HepG2 (cell line): ENCODE measurements around the gene LHX5. TPM values are rescaled to one million over a fixed set of nuclear protein-coding genes. Genes with fewer than 3 reads are reported as not detected.
A peak's percentile ranks its signal among the peaks of the same experiment; 100 is the strongest.

ENCODE experiments used
- ATAC-seq: fragments of 200-7000 bp; cut with Tn5 transposase; 3 replicates; pipeline ENCODE4 v1.9.1; 2020; ENCODE audit warnings: mild to moderate bottlenecking, moderate library complexity
- BruUV-seq: library from RNA; stranded (reverse); fragments of 400-500 nt; replicated peaks from 2 replicates; lab custom pipeline; 2021; lab: Mats Ljungman, UMichigan
- CTCF ChIA-PET: fragments of 300-600 bp; formaldehyde crosslinking; extraction: SDS; loops from one replicate; lab custom pipeline; 2021; ENCODE audit warnings: low total read pairs, inconsistent platforms, low intra/inter-chr PET ratio; lab: Yijun Ruan, JAX
- POLR2A ChIA-PET: fragments of 350-600 bp; sonication (Branson Sonifier 250); formaldehyde crosslinking; loops from one replicate; lab custom pipeline; 2020; ENCODE audit warnings: antibody characterized with exemption, inconsistent platforms; lab: Yijun Ruan, JAX
- DNase-seq: peaks from one replicate; pipeline ENCODE4 v3.0.0-alpha.2; 2015; ENCODE audit warnings: low spot score
- FAIRE-seq: peaks from 3 replicates; lab custom pipeline; 2011; peaks lifted over from hg19 to GRCh38; lab: Jason Lieb, UNC
- H2AFZ ChIP-seq: one replicate; pipeline ENCODE4 v1.6.1; 2011; ENCODE audit warnings: low read length, inconsistent platforms
- H3K27ac ChIP-seq: fragments of 300-600 bp; 3 replicates; pipeline ENCODE4 v1.8.0; 2011; ENCODE audit warnings: mixed run types, mild to moderate bottlenecking, mixed read lengths, low read length, inconsistent platforms; ENCODE audit not compliant: insufficient read depth; ENCODE audit errors: extremely low read length
- H3K27me3 ChIP-seq, 2 experiments: fragments of 200-600 bp in 1 of 2; 2 replicates in 1 of 2; 3 replicates in 1 of 2; pipeline versions ENCODE4 v1.6.0 to v1.8.0; 2011; ENCODE audit warnings: low read length in 2 of 2, mild to moderate bottlenecking in 2 of 2, moderate library complexity in 2 of 2, inconsistent platforms in 1 of 2; ENCODE audit not compliant: insufficient read depth in 2 of 2, control insufficient read depth in 1 of 2
- H3K36me3 ChIP-seq, 2 experiments: fragments of 200-600 bp in 1 of 2; replicated peaks in 1 of 2; 2 replicates in 1 of 2; 3 replicates in 1 of 2; pipeline versions ENCODE4 v1.5.1 to v1.8.0; 2011; ENCODE audit warnings: low read length in 2 of 2, inconsistent platforms in 1 of 2; ENCODE audit not compliant: insufficient read depth in 2 of 2, control insufficient read depth in 1 of 2
- H3K4me1 ChIP-seq: 2 replicates; pipeline ENCODE4 v1.5.1; 2012; ENCODE audit warnings: low read length, inconsistent platforms; ENCODE audit not compliant: insufficient read depth
- H3K4me2 ChIP-seq: 2 replicates; pipeline ENCODE4 v1.6.0; 2011; ENCODE audit warnings: low read depth, low read length, inconsistent platforms
- H3K4me3 ChIP-seq, 3 experiments: fragments of 200-600 bp in 1 of 3; sonication (generic), shearing (Covaris generic) in 1 of 3; replicated peaks in 1 of 3; 2 replicates each; pipeline ENCODE4 v1.5.1; 2011 to 2016; ENCODE audit warnings: low read length in 3 of 3, inconsistent platforms in 2 of 3, low read depth in 2 of 3, mild to moderate bottlenecking in 2 of 3, control low read depth in 1 of 3, mixed read lengths in 1 of 3; ENCODE audit not compliant: insufficient read depth in 1 of 3
- H3K79me2 ChIP-seq: one replicate; pipeline ENCODE4 v1.6.1; 2011; ENCODE audit warnings: low read length, inconsistent platforms; ENCODE audit not compliant: insufficient read depth
- H3K9ac ChIP-seq: 2 replicates; pipeline ENCODE4 v1.6.0; 2011; ENCODE audit warnings: mild to moderate bottlenecking, low read depth, low read length, inconsistent platforms; ENCODE audit not compliant: insufficient read depth
- H3K9me3 ChIP-seq: 2 replicates; pipeline ENCODE4 v1.5.1; 2012; ENCODE audit warnings: mild to moderate bottlenecking, low read length
- H4K20me1 ChIP-seq: 2 replicates; pipeline ENCODE4 v1.6.0; 2011; ENCODE audit warnings: inconsistent platforms, mild to moderate bottlenecking, low read length, moderate library complexity; ENCODE audit not compliant: insufficient read depth
- HES4 ChIP-seq: sonication (generic); formaldehyde crosslinking; IDR thresholded peaks from 2 replicates; pipeline ENCODE4 v1.9.0; 2021; ENCODE audit warnings: mild to moderate bottlenecking, missing genetic modification reagents, borderline replicate concordance
- MLLT10 ChIP-seq: sonication (generic); formaldehyde crosslinking; IDR thresholded peaks from 2 replicates; pipeline ENCODE4 v1.4.0; 2020; ENCODE audit warnings: missing genetic modification reagents
- NR2F6 ChIP-seq, 2 experiments: IDR thresholded peaks; 2 replicates each; pipeline ENCODE4 v1.6.1; 2016; ENCODE audit warnings: antibody characterized with exemption in 1 of 2, mild to moderate bottlenecking in 1 of 2
- PHF8 ChIP-seq: sonication (generic); formaldehyde crosslinking; IDR thresholded peaks from 2 replicates; pipeline ENCODE4 v1.5.0; 2020; ENCODE audit warnings: missing genetic modification reagents
- RAD21 ChIP-seq: fragments of 450-650 bp; formaldehyde crosslinking; IDR thresholded peaks from 2 replicates; pipeline ENCODE4 v1.5.0; 2020; ENCODE audit warnings: mild to moderate bottlenecking
- SMAD1 ChIP-seq: sonication (generic); formaldehyde crosslinking; IDR thresholded peaks from 2 replicates; pipeline ENCODE4 v1.4.0; 2020; ENCODE audit warnings: missing genetic modification reagents, low read depth, mild to moderate bottlenecking, borderline replicate concordance
- SMAD9 ChIP-seq: sonication (generic); formaldehyde crosslinking; IDR thresholded peaks from 2 replicates; pipeline ENCODE4 v1.5.1; 2020; ENCODE audit warnings: mild to moderate bottlenecking, missing genetic modification reagents
- YEATS4 ChIP-seq: sonication (generic); formaldehyde crosslinking; IDR thresholded peaks from 2 replicates; pipeline ENCODE4 v1.4.0; 2020; ENCODE audit warnings: missing genetic modification reagents, borderline replicate concordance
- ZMYM3 ChIP-seq: sonication (generic); formaldehyde crosslinking; IDR thresholded peaks from 2 replicates; pipeline ENCODE4 v1.5.1; 2020; ENCODE audit warnings: mild to moderate bottlenecking, missing genetic modification reagents
- ZNF34 ChIP-seq: sonication (generic); formaldehyde crosslinking; IDR thresholded peaks from 2 replicates; pipeline ENCODE4 v1.4.0; 2020; ENCODE audit warnings: mild to moderate bottlenecking, missing genetic modification reagents, borderline replicate concordance
- ZNF563 ChIP-seq: sonication (generic); formaldehyde crosslinking; IDR thresholded peaks from 2 replicates; pipeline ENCODE4 v1.8.0; 2022; ENCODE audit warnings: mild to moderate bottlenecking, moderate library complexity, missing genetic modification reagents
- ZNF768 ChIP-seq: sonication (generic); formaldehyde crosslinking; IDR thresholded peaks from 2 replicates; pipeline ENCODE4 v1.4.0; 2020; ENCODE audit warnings: missing genetic modification reagents
- WGBS: methylation state at CpG from one replicate; pipeline ENCODE4 v1.1.6; 2017; ENCODE audit warnings: low lambda C conversion rate; 5-methylcytosine and 5-hydroxymethylcytosine counted together
- in situ Hi-C: cut with HindIII; loops from 2 replicates; pipeline ENCODE4 v1.10.0; 2017; ENCODE audit warnings: low pct_unique_long_range_greater_than_20kb; ENCODE audit not compliant: extremely low pct_ligation_motif_present
- intact Hi-C: fragments of 100-400 bp; cut with micrococcal nuclease; formaldehyde crosslinking; loops from one replicate; pipeline ENCODE4 v1.10.0; 2022; ENCODE audit not compliant: unreplicated experiment
- polyA plus RNA-seq, 8 experiments: library from polyadenylated mRNA; depleted of rRNA in 3 of 8; stranded (reverse) in 7 of 8; unstranded in 1 of 8; fragments of >200 nt; fragmentation: Illumina TruSeq in 4 of 8; extraction: Trizol in 4 of 8; gene quantifications; 2 replicates each; pipeline versions ENCODE4 v1.2.1 to v1.2.3, GENCODE V29; 2011 to 2016; ENCODE audit warnings: low read depth in 4 of 8, missing spikeins in 1 of 8, mixed read lengths in 1 of 8; ENCODE audit not compliant: insufficient read depth in 1 of 8
- total RNA-seq, 5 experiments: library from RNA; depleted of rRNA; stranded (reverse); fragments of >200 nt; fragmentation: Illumina TruSeq; extraction: Trizol; gene quantifications; 2 replicates each; pipeline ENCODE4 v1.2.3, GENCODE V29; 2016; ENCODE audit warnings: low read depth in 1 of 5

LHX5 gene
- total and polyA plus RNA-seq, 2 of the 13 experiments (the other 11 are each of a cell fraction or from before 2014, with no cell fraction given): not detected

- no peak overlapping the region for H3K4me2 ChIP-seq
- 13% methylated on average over 1 of the region's 2 CpGs for WGBS
- no peak for ATAC-seq
- no peak overlapping the region for H3K27ac ChIP-seq
- H3K4me3 ChIP-seq: no peak overlapping the region
- POLR2A ChIA-PET: no interaction called here
- BruUV-seq: no TSS peak
- no peaks in the 10 kb centered on the region for H3K4me1 ChIP-seq
- in situ Hi-C loops: no loop called here
- H3K36me3 ChIP-seq: no peaks in the 10 kb centered on the region
- intact Hi-C loops: no loop called here
- no peak overlapping the region for H3K9ac ChIP-seq
- no peaks in the 10 kb centered on the region for H3K79me2 ChIP-seq
- FAIRE-seq: no peak
- H3K9me3 ChIP-seq: no peaks in the 10 kb centered on the region
- H4K20me1 ChIP-seq: 0 out of 2 replicates have a peak, but pooled peaks cover 2% of the 10 kb centered on the region
- H3K27me3 ChIP-seq: 0 out of 5 replicates have a peak, but pooled peaks cover 0 to 6% of the 10 kb centered on the region in 2 experiments
- DNase-seq: no peak
- TF ChIP-seq NR2F6 (IDR thresholded peaks at IDR 0.05) (no peak), NR2F6 (CRISPR knock-in tag; IDR thresholded peaks at IDR 0.05) (no peak), PHF8 (CRISPR knock-in tag) (no peak), ZNF768 (CRISPR knock-in tag) (peak; percentile 90), ZNF34 (CRISPR knock-in tag) (no peak), SMAD9 (no peak), ZMYM3 (CRISPR knock-in tag) (peak; percentile 42; the same call in 1 of the 2 replicates), ZNF563 (CRISPR knock-in tag) (no peak), RAD21 (CRISPR knock-in tag) (no peak), YEATS4 (CRISPR knock-in tag) (no peak), MLLT10 (CRISPR knock-in tag) (no peak), HES4 (CRISPR knock-in tag) (no peak), SMAD1 (CRISPR knock-in tag) (no peak)
- CTCF ChIA-PET: no interaction called here
- H2AFZ ChIP-seq: no peak overlapping the region
Observed at GRCh38 chr12:113452458-113452857, 19.2 kb downstream of the LHX5 start.
